GM10266 (cell line): ENCODE data around the gene EMX1.

Experiments used
- DNase-seq: peaks from one replicate; pipeline ENCODE4 v3.0.0; 2012; ENCODE audit errors: extremely low spot score
- CTCF ChIP-seq: IDR thresholded peaks from 2 replicates; pipeline ENCODE4 v1.5.1; 2012; ENCODE audit warnings: mild to moderate bottlenecking, low read depth; ENCODE audit not compliant: control insufficient read depth, insufficient read depth; ENCODE audit errors: missing control alignments

The EMX1 gene

GRCh38 chr2:72980535-72981217 lies 63.4 kb downstream of the EMX1 start:
- no peak for DNase-seq
- TF ChIP-seq CTCF = no peak

- DNase-seq = no peak
- no peak for TF ChIP-seq CTCF
These were observed 64.2 kb downstream of the EMX1 start for GRCh38 chr2:72981536-72981935.

- TF ChIP-seq CTCF = no peak
- DNase-seq = no peak
These were observed 64.9 kb downstream of the EMX1 start for GRCh38 chr2:72982219-72982618.

GRCh38 chr2:72982781-72983499 lies 65.6 kb downstream of the EMX1 start:
- DNase-seq = no peak
- no peak for TF ChIP-seq CTCF

GRCh38 chr2:72983500-72984161 lies 66.3 kb downstream of the EMX1 start:
- no peak for DNase-seq
- TF ChIP-seq CTCF = no peak

- no peak for DNase-seq
- TF ChIP-seq CTCF = no peak
These were observed 66.9 kb downstream of the EMX1 start for GRCh38 chr2:72984172-72984671.
